NCI-H226 (cell line): Measurements from ENCODE around the gene OR2L5.

ENCODE experiments used
- DNase-seq: peaks from one replicate; pipeline ENCODE4 v3.0.0-alpha.2; 2015

Gene OR2L5, protein sequence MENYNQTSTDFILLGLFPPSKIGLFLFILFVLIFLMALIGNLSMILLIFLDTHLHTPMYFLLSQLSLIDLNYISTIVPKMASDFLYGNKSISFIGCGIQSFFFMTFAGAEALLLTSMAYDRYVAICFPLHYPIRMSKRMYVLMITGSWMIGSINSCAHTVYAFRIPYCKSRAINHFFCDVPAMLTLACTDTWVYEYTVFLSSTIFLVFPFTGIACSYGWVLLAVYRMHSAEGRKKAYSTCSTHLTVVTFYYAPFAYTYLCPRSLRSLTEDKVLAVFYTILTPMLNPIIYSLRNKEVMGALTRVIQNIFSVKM

DNA sequence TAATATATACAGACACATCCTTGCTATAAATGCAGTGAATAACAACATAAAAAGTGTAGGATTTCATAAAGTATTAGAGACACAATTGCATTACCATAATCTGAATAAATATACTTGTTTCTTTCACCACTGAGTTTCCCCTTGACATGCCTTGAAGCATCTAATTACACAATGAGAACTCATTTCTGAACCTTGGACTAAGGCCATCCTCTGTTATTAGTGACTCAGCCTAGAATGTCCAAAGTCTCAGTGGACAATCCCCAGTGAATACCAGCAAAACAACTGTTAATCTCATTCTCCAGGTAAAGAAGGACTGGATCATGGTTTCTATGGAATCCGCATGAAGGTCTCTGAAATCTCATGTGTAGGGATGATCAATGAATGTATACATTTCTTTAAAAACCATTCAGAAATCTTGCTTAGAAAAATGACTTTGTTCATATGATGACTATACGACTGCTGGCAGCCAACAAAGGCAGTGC, at the start of gene OR2L5:
OR2L5 (plus strand) TSS at position 432 of the 482 bp plus-strand sequence. CDS start 8,288 bp downstream, outside the sequence.
- DNase-seq: no peak

DNA sequence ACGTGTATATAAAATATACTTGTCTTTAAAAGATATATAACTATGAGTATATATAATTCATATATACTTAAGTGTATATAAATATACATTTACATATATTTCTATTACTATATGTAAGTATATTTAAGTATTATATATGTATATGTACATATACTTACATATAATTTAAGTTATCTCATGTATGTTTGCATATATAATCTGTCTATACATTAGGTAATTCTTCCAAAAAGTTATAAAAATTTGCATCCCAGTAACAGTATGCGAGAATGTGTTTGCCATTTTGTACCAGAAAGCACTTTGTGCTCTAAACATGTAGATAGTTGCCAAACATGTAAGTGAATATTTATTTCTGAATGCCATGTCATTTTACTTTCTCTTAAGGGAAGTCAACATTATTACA, 48.5 kb upstream of the OR2L5 start, which contains the start of gene OR2AK2:
OR2AK2 (plus strand) TSS at position 301 of the 400 bp plus-strand sequence. CDS start 144 bp downstream, outside the sequence.
- DNase-seq: no peak

DNA sequence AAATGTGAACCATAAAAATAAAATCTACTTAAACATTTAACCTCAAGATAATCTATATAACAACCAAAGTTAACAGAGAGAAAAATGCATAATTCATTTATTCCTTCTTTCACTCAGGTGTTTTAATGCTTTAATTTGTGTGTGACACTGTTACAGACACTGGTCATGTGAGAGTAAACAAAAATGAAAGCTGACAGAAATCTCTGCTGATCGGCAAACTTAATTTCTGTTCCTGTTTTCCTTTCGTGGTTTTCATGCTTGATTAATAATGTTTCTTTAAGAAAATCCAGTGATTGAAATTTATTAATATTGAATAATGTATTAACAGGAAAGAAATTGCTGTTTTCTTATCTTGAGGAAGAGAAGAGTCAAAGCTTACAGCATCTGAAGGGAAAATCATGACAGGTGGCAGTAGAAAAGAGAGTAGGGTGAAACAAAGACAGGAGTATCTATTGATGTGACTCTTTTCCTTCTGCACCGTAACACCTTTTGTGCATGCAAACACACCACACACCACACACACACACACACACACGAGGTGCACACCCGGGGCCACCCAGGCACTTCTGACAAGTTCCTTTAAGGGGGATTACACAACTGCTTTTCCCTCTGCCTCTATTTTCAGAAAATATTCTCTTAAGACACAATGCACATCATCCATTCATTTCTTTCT, 46.8 kb upstream of the OR2L5 start:
- DNase-seq: no peak

GRCh38 chr1:247992986-247993385, 20.5 kb upstream of the OR2L5 start:
- no peak for DNase-seq

DNA sequence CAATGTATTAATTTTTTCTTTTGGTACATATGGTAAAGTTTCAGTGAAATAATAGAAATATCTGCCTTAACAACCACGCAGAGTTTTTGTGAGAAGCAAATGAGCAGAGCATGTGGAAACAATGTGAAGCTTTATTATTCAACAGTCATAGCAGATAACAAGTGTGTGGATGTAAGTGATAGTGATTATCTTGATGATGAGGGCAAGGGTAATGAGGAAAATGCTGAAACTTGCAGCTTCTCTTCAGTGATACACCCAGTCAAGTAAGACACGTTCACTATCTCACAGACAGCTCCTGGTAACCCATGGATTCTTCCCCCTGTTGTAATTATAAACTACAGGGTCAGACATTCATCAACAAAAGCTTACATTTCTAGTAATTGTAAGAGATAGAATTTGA, 14.6 kb upstream of the OR2L5 start:
- no peak for DNase-seq

- DNase-seq: no peak
Measured at GRCh38 chr1:248000169-248000568, 13.3 kb upstream of the OR2L5 start.

DNA sequence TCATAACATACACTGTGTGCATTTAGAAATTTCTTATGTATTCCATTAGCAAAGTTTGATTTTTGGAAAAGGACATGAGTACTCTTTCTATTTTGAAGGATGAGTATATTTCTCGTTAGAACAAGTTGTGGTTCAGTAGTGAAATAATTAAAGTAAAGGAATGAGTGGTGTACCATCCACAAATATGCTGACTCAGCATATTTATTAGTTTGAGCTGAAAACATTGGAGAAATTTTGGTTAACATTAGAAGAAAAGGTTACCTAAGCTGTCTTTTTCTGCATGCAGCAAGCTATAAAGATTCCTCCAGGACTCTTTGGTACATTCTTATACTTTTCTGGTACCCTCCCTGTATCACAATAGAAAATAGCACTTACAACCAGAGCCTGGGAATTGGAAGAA, 5.7 kb upstream of the OR2L5 start:
- no peak for DNase-seq

DNA sequence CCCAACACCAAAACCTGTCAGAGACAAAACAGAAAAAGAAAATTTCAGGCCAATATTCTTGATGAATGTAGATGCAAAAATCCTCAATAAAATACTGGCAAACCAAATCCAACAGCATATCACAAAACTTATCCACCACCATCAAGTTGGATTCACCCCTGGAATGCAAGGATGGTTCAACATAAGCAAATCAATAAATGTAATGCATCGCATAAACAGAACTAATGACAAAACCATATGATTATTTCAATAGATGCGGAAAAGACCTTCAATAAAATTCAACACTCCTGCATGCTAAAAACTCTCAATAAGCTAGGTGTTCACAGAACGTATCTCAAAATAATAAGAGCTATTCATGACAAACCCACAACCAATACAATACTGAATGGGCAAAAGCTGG, 3.8 kb upstream of the OR2L5 start:
- no peak for DNase-seq

DNA sequence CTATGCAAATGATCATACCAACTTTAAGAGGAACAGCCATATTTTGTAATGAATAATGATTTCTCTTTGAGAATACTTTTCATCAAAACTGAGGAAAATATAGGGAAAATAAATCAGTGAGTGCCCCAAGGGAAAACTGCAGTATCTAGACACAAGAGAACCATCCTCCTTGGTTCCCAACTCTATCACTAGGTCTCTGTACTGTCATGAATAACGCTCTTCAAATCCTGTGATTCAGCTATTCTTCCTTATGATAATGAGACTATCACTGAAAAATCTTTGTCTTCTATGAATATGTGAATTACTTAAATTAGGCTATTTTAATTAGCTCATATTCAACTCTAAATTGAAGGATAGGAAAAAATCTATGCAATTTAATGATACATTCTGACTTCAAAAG, 2.3 kb downstream of the OR2L5 start:
- DNase-seq: no peak

GRCh38 chr1:248029770-248030169, 16.3 kb downstream of the OR2L5 start, which contains the start of gene OR2L2:
OR2L2 (plus strand) TSS chr1:248030070; CDS start chr1:248038268, 8,198 bp downstream.
- DNase-seq: no peak

DNA sequence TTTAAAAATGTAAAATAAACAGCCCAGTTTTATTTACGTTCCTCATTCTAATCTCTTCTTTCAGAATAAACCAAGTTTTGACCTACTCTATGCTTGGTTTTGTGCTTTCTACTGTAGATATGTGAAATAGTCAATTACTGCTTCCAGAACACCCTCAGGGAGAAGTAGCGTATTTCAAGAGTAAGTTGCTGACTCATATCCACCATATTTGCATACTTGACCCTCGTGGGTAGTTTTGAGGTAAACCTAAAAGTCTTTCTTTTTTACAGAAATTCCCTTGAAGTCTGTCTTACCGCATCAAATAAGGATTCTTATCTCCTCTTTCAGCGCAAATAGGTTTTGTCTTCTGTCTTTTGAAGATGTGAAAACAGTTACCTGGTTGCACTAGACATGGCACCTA, 31.7 kb downstream of the OR2L5 start:
- no peak for DNase-seq

- no peak for DNase-seq
Measured at GRCh38 chr1:248046536-248046935, 33.1 kb downstream of the OR2L5 start, which contains the start of gene OR2L3. OR2L3 (plus strand) TSS chr1:248046836; CDS start chr1:248060682, 13,846 bp downstream.

DNA sequence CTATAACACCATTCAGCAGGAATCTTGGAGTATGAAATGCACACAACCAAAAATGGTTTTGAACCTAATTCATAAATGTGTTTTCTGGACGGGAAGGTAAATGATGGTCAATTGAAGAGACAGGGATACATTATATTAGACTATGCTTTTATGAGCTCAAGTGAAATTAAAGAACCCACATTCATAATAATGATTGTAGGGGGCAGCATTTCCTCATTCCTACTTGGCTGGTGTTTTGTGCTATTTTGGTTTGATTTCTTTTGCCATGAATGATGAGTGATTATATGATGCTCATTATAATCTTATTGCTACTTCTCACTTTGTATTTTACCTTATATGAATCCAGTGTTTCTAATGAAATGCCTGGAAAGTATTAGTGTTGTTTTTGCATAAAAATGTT, 33.5 kb downstream of the OR2L5 start:
- DNase-seq: no peak

GRCh38 chr1:248054671-248055070, 41.2 kb downstream of the OR2L5 start:
- no peak for DNase-seq

- DNase-seq: no peak
Measured at GRCh38 chr1:248055261-248055660, 41.8 kb downstream of the OR2L5 start.

DNA sequence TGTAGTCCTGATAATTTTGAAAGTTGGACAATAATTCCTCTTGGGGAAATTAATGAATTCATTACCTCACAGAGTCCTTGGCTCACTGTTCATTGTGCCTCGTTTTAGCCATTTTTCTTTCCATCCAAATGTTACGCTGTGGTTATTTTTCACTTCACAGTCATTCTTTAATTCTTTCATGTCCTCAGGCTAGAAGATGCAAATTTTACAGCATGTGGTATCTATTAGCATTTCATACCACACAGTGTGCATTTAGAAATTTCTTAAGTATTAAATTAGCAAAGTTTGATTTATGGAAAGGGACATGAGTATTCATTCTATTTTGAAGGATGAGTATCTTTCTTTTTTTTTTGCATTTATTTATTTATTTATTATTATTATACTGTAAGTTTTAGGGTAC, 51.6 kb downstream of the OR2L5 start:
- no peak for DNase-seq

DNA sequence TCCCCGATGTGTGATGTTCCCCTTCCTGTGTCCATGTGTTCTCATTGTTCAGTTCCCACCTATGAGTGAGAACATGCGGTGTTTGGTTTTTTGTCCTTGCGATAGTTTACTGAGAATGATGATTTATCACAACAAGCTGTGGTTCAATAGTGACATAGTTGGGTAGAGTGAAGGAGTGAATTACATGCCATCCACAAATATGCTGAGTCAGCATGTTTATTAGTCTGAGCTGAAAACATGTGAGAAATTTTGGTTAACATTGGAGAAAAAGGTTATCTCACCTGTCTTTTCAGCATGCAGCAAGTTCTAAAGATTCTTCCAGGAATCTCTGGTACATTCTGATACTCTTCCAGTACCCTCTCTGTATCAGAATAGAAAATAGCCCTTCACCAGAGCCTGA, 52.1 kb downstream of the OR2L5 start:
- no peak for DNase-seq
